Mesenchymal stem cell (in vitro differentiated cells and primary cell): ENCODE results near the gene CDC42EP1.
"Not testable (repeated sequence)": the region's sequence is repeated elsewhere in the genome, so short reads cannot be mapped to it uniquely, and the experiment has no call there.

Source experiments
- DNase-seq: peaks from one replicate; pipeline ENCODE4 v3.0.0-alpha.2; 2013
- H2AFZ ChIP-seq: one replicate; pipeline ENCODE4 v1.6.1; 2013; ENCODE audit warnings: low read depth, mild to moderate bottlenecking, control low read depth, inconsistent platforms, low read length, moderate library complexity
- H2AK5ac ChIP-seq: 2 replicates; pipeline ENCODE4 v1.6.1; 2013; ENCODE audit warnings: low read length, moderate library complexity, mild to moderate bottlenecking, inconsistent platforms; ENCODE audit not compliant: severe bottlenecking
- H2BK120ac ChIP-seq: one replicate; pipeline ENCODE4 v1.6.1; 2013; ENCODE audit warnings: low read depth, mild to moderate bottlenecking, inconsistent platforms, low read length, moderate library complexity
- H2BK12ac ChIP-seq, 2 experiments: one replicate each; pipeline ENCODE4 v1.6.1; 2013; ENCODE audit warnings: inconsistent platforms in 2 of 2, low read length in 2 of 2, mild to moderate bottlenecking in 2 of 2, moderate library complexity in 2 of 2, control low read depth in 1 of 2
- H2BK15ac ChIP-seq: one replicate; pipeline ENCODE4 v1.6.1; 2013; ENCODE audit warnings: mild to moderate bottlenecking, low read depth, inconsistent platforms; ENCODE audit not compliant: poor library complexity, severe bottlenecking
- H2BK5ac ChIP-seq: 2 replicates; pipeline ENCODE4 v1.6.1; 2013; ENCODE audit warnings: low read depth, mild to moderate bottlenecking, low read length, control low read depth, inconsistent platforms; ENCODE audit not compliant: poor library complexity, severe bottlenecking
- H3K14ac ChIP-seq, 2 experiments: one replicate each; pipeline ENCODE4 v1.6.1; 2013; ENCODE audit warnings: inconsistent platforms in 2 of 2, low read length in 2 of 2, control low read depth in 1 of 2, mild to moderate bottlenecking in 1 of 2, moderate library complexity in 1 of 2
- H3K18ac ChIP-seq, 2 experiments: one replicate each; pipeline ENCODE4 v1.6.1; 2013; ENCODE audit warnings: inconsistent platforms in 2 of 2, low read length in 2 of 2, control low read depth in 1 of 2, low read depth in 1 of 2, mild to moderate bottlenecking in 1 of 2
- H3K23ac ChIP-seq, 2 experiments: one replicate each; pipeline ENCODE4 v1.6.1; 2013; ENCODE audit warnings: inconsistent platforms in 2 of 2, low read length in 2 of 2, mild to moderate bottlenecking in 2 of 2, moderate library complexity in 2 of 2, control low read depth in 1 of 2
- H3K27ac ChIP-seq: 2 replicates; pipeline ENCODE4 v1.5.1; 2013; ENCODE audit warnings: mild to moderate bottlenecking, moderate library complexity, low read length, control low read depth, inconsistent platforms; ENCODE audit not compliant: poor library complexity, severe bottlenecking
- H3K27me3 ChIP-seq, 2 experiments: 2 replicates each; pipeline versions ENCODE4 v1.6.1 to v1.7.0; 2013; ENCODE audit warnings: low read length in 2 of 2, mild to moderate bottlenecking in 2 of 2, moderate library complexity in 2 of 2, control low read depth in 1 of 2, inconsistent platforms in 1 of 2; ENCODE audit not compliant: control insufficient read depth in 1 of 2, insufficient read depth in 1 of 2
- H3K36me3 ChIP-seq, 2 experiments: 2 replicates each; pipeline versions ENCODE4 v1.6.1 to v1.7.0; 2013; ENCODE audit warnings: low read length in 2 of 2, control low read depth in 1 of 2, inconsistent platforms in 1 of 2, low read depth in 1 of 2, mild to moderate bottlenecking in 1 of 2; ENCODE audit not compliant: insufficient read depth in 2 of 2, control insufficient read depth in 1 of 2
- H3K4ac ChIP-seq, 2 experiments: one replicate each; pipeline ENCODE4 v1.6.1; 2013; ENCODE audit warnings: inconsistent platforms in 2 of 2, low read length in 2 of 2, mild to moderate bottlenecking in 2 of 2, moderate library complexity in 2 of 2, control low read depth in 1 of 2, low read depth in 1 of 2
- H3K4me1 ChIP-seq: 2 replicates; pipeline ENCODE4 v1.6.1; 2013; ENCODE audit warnings: low read depth, low read length, control low read depth; ENCODE audit not compliant: control insufficient read depth, insufficient read depth
- H3K4me2 ChIP-seq: 2 replicates; pipeline ENCODE4 v1.6.1; 2013; ENCODE audit warnings: low read length, mild to moderate bottlenecking, inconsistent platforms; ENCODE audit not compliant: poor library complexity, severe bottlenecking
- H3K4me3 ChIP-seq, 2 experiments: 2 replicates each; pipeline versions ENCODE4 v1.5.1 to v1.7.0; 2013; ENCODE audit warnings: low read length in 2 of 2, mild to moderate bottlenecking in 2 of 2, control low read depth in 1 of 2, low read depth in 1 of 2; ENCODE audit not compliant: insufficient read depth in 1 of 2
- H3K79me1 ChIP-seq: replicated peaks from 2 replicates; pipeline ENCODE4 v1.6.1; 2013; ENCODE audit warnings: mild to moderate bottlenecking, control low read depth, low read length, inconsistent platforms; ENCODE audit not compliant: poor library complexity, severe bottlenecking
- H3K9ac ChIP-seq: 2 replicates; pipeline ENCODE4 v1.7.0; 2013; ENCODE audit warnings: mild to moderate bottlenecking, low read length, moderate library complexity
- H3K9me3 ChIP-seq: 2 replicates; pipeline ENCODE4 v1.7.0; 2013; ENCODE audit warnings: mild to moderate bottlenecking, low read length; ENCODE audit not compliant: control insufficient read depth
- H4K8ac ChIP-seq: one replicate; pipeline ENCODE4 v1.6.1; 2013; ENCODE audit warnings: inconsistent platforms, mild to moderate bottlenecking, low read length, moderate library complexity
- H4K91ac ChIP-seq: one replicate; pipeline ENCODE4 v1.6.1; 2013; ENCODE audit warnings: mild to moderate bottlenecking, low read length, inconsistent platforms
- WGBS: methylation state at CpG from one replicate; pipeline ENCODE4 v1.1.7; 2013; ENCODE audit warnings: mixed read lengths; 5-methylcytosine and 5-hydroxymethylcytosine counted together

CDC42EP1 gene

GRCh38 chr22:37591081-37591480, 30.8 kb downstream of the CDC42EP1 start:
- H3K36me3 ChIP-seq, H2BK120ac ChIP-seq, H3K9ac ChIP-seq, DNase-seq, H3K27ac ChIP-seq, H3K18ac ChIP-seq, H4K8ac ChIP-seq, H2BK12ac ChIP-seq, H3K23ac ChIP-seq, H3K4me3 ChIP-seq, H3K79me1 ChIP-seq, H3K4me2 ChIP-seq, H3K27me3 ChIP-seq, H3K14ac ChIP-seq, H3K9me3 ChIP-seq, H2BK5ac ChIP-seq, H2AK5ac ChIP-seq, H2AFZ ChIP-seq, H2BK15ac ChIP-seq, H3K4ac ChIP-seq, H4K91ac ChIP-seq, H3K4me1 ChIP-seq: not testable (repeated sequence)
- WGBS = 80% methylated on average over 3 of the region's 6 CpGs

GRCh38 chr22:37591823-37592404, 31.6 kb downstream of the CDC42EP1 start:
- Histone ChIP-seq H3K4me1 (no peaks in the 10 kb centered on the region), H3K4ac (no peak overlapping the region), H2BK12ac (no peak overlapping the region), H2BK5ac (no peak overlapping the region), H4K91ac (no peak overlapping the region), H2BK15ac (no peak overlapping the region), H3K27me3 (peaks cover 2 to 4% of the 10 kb centered on the region in 2 experiments), H3K9me3 (no peaks in the 10 kb centered on the region), H3K36me3 (no peaks in the 10 kb centered on the region), H3K9ac (peak overlapping the region; percentile 75), H3K4me3 (peak overlapping the region in 1 of 2 experiments; percentile 58), H2AK5ac (no peak overlapping the region), H3K79me1 (no peaks in the 10 kb centered on the region), H3K18ac (no peak overlapping the region), H3K4me2 (no peak overlapping the region), H3K23ac (no peak overlapping the region), H2BK120ac (no peak overlapping the region), H2AFZ (no peak overlapping the region), H4K8ac (no peak overlapping the region), H3K27ac (no peak overlapping the region), H3K14ac (no peak overlapping the region)
- DNase-seq = no peak
- 72% methylated on average over 11 of the region's 12 CpGs for WGBS

- Histone ChIP-seq H3K18ac (no peak overlapping the region), H3K27ac (no peak overlapping the region), H3K4me3 (no peak overlapping the region), H3K9me3 (no peaks in the 10 kb centered on the region), H2AK5ac (no peak overlapping the region), H3K27me3 (no peaks in the 10 kb centered on the region), H3K79me1 (no peaks in the 10 kb centered on the region), H3K23ac (no peak overlapping the region), H4K91ac (no peak overlapping the region), H2BK15ac (no peak overlapping the region), H3K4ac (no peak overlapping the region), H2BK120ac (no peak overlapping the region), H2BK12ac (no peak overlapping the region), H2AFZ (no peak overlapping the region), H4K8ac (no peak overlapping the region), H3K4me1 (peaks cover under 1% of the 10 kb centered on the region), H2BK5ac (no peak overlapping the region), H3K36me3 (no peaks in the 10 kb centered on the region), H3K4me2 (no peak overlapping the region), H3K9ac (no peak overlapping the region), H3K14ac (no peak overlapping the region)
- no peak for DNase-seq
- WGBS = 100% methylated on average over 2 of the region's 5 CpGs
These were observed 34.0 kb downstream of the CDC42EP1 start for GRCh38 chr22:37594237-37594636.

- H3K4ac ChIP-seq = no peak overlapping the region
- no peak overlapping the region for H3K9ac ChIP-seq
- H2AFZ ChIP-seq = no peak overlapping the region
- H2BK12ac ChIP-seq = no peak overlapping the region
- H3K18ac ChIP-seq = no peak overlapping the region
- peak overlapping the region; percentile 18 for H4K91ac ChIP-seq
- H3K14ac ChIP-seq = no peak overlapping the region
- H3K23ac ChIP-seq = no peak overlapping the region
- WGBS = 93% methylated on average over 4 of the region's 4 CpGs
- no peaks in the 10 kb centered on the region for H3K79me1 ChIP-seq
- no peak overlapping the region for H2BK15ac ChIP-seq
- no peaks in the 10 kb centered on the region for H3K9me3 ChIP-seq
- DNase-seq = peak; percentile 35
- no peaks in the 10 kb centered on the region for H3K36me3 ChIP-seq
- peaks cover 0 to 12% of the 10 kb centered on the region in 2 experiments for H3K27me3 ChIP-seq
- no peak overlapping the region for H4K8ac ChIP-seq
- no peak overlapping the region for H2BK5ac ChIP-seq
- H3K4me1 ChIP-seq = peaks cover 1% of the 10 kb centered on the region
- H3K27ac ChIP-seq = no peak overlapping the region
- no peak overlapping the region for H2BK120ac ChIP-seq
- H3K4me3 ChIP-seq = no peak overlapping the region
- H3K4me2 ChIP-seq = no peak overlapping the region
- no peak overlapping the region for H2AK5ac ChIP-seq
These were observed 38.9 kb downstream of the CDC42EP1 start for GRCh38 chr22:37599153-37599552.
